Measurements from ENCODE around the gene IRAK1. TPM values are rescaled to one million over a fixed set of nuclear protein-coding genes. Genes with fewer than 3 reads are reported as not detected.

Gene IRAK1
- total RNA-seq, 2 experiments from 2014 or later: 107 to 112 TPM

- ChIA-PET POLR2A (no interaction called here), CTCF (interaction anchor here (2.9 kb wide), 1 partner anchor 10 kb away, joined by 15 read pairs; no protein-coding TSS in a partner anchor)
- Mint-ChIP-seq H3K27ac (no peak overlapping the region), H3K4me3 (no peak overlapping the region), H3K27me3 (no peaks in the 10 kb centered on the region), H3K4me1 (peaks cover 26% of the 10 kb centered on the region), H3K36me3 (ENCODE audit: low read depth) (peaks cover 3% of the 10 kb centered on the region), H3K9me3 (no peaks in the 10 kb centered on the region)
- DNase-seq: no peak
These were observed 4.6 kb upstream of the IRAK1 start for GRCh38 chrX:154024271-154024670.

- Mint-ChIP-seq H3K27ac (peak overlapping the region; percentile 58), H3K36me3 (ENCODE audit: low read depth) (peaks cover 8% of the 10 kb centered on the region), H3K4me1 (peaks cover 20% of the 10 kb centered on the region), H3K27me3 (no peaks in the 10 kb centered on the region), H3K4me3 (no peak overlapping the region), H3K9me3 (no peaks in the 10 kb centered on the region)
- ChIA-PET POLR2A (no interaction called here), CTCF (no interaction called here)
- DNase-seq: no peak
These were observed 3.7 kb upstream of the IRAK1 start for GRCh38 chrX:154023276-154024000.

GRCh38 chrX:154022108-154022507 is 2.4 kb upstream of the IRAK1 start:
- Mint-ChIP-seq H3K4me1 (peaks cover 17% of the 10 kb centered on the region), H3K27ac (no peak overlapping the region)
- CTCF ChIA-PET: interaction anchor here (1.5 to 2.1 kb wide), 2 partner anchors 9 to 101 kb away, joined by 4 to 6 read pairs; no protein-coding TSS in a partner anchor

GRCh38 chrX:154021131-154021611 is 1.5 kb upstream of the IRAK1 start:
- CTCF ChIA-PET: interaction anchor here (1.5 to 2.1 kb wide), 3 partner anchors 8 to 100 kb away, joined by 4 to 6 read pairs (median 4); no protein-coding TSS in a partner anchor
- Mint-ChIP-seq H3K4me1 (peaks cover 17% of the 10 kb centered on the region), H3K9me3 (no peaks in the 10 kb centered on the region), H3K36me3 (ENCODE audit: low read depth) (peaks cover 11% of the 10 kb centered on the region), H3K27ac (no peak overlapping the region), H3K4me3 (no peak overlapping the region), H3K27me3 (no peaks in the 10 kb centered on the region)
- POLR2A ChIA-PET: no interaction called here
- DNase-seq: no peak

More at GRCh38 chrX:154022108-154022507, 2.4 kb upstream of the IRAK1 start:
- Mint-ChIP-seq H3K4me3 (no peak overlapping the region), H3K36me3 (ENCODE audit: low read depth) (peaks cover 11% of the 10 kb centered on the region), H3K27me3 (no peaks in the 10 kb centered on the region), H3K9me3 (no peaks in the 10 kb centered on the region)
- POLR2A ChIA-PET: no interaction called here
- no peak for DNase-seq

- ChIA-PET POLR2A (interaction anchor here (0.6 kb wide), 1 partner anchor 210 kb away, joined by 3 read pairs; no protein-coding TSS in a partner anchor), CTCF (interaction anchor here (0.7 to 2.1 kb wide), 7 partner anchors 7 to 353 kb away, joined by 3 to 8 read pairs (median 4); no protein-coding TSS in a partner anchor)
- Mint-ChIP-seq H3K4me1 (peaks cover 20% of the 10 kb centered on the region), H3K36me3 (ENCODE audit: low read depth) (peaks cover 15% of the 10 kb centered on the region), H3K9me3 (no peaks in the 10 kb centered on the region), H3K27ac (peak overlapping the region; percentile 89), H3K4me3 (peak overlapping the region; percentile 84), H3K27me3 (no peaks in the 10 kb centered on the region)
- no peak for DNase-seq
These were observed 924 bp upstream of the IRAK1 start for GRCh38 chrX:154020536-154021115.

- ChIA-PET POLR2A (no interaction called here), CTCF (interaction anchor here (1.0 to 1.6 kb wide), 6 partner anchors 8 to 48 kb away, joined by 3 to 8 read pairs (median 4); partner anchors contain the start of gene HCFC1)
- Mint-ChIP-seq H3K4me1 (peaks cover 27% of the 10 kb centered on the region), H3K36me3 (ENCODE audit: low read depth) (peaks cover 18% of the 10 kb centered on the region), H3K9me3 (no peaks in the 10 kb centered on the region), H3K27ac (peak overlapping the region; percentile 90), H3K4me3 (peak overlapping the region; percentile 86), H3K27me3 (no peaks in the 10 kb centered on the region)
- peak; percentile 16 for DNase-seq
These were observed 561 bp downstream of the IRAK1 start for GRCh38 chrX:154019061-154019621.

GRCh38 chrX:154018518-154019060 is 1.1 kb downstream of the IRAK1 start:
- H3K36me3 Mint-ChIP-seq (ENCODE audit: low read depth): peaks cover 20% of the 10 kb centered on the region
- H3K4me1 Mint-ChIP-seq: peaks cover 29% of the 10 kb centered on the region
- peak overlapping the region; percentile 86 for H3K4me3 Mint-ChIP-seq
- peak overlapping the region; percentile 90 for H3K27ac Mint-ChIP-seq
- POLR2A ChIA-PET: no interaction called here
- no peaks in the 10 kb centered on the region for H3K9me3 Mint-ChIP-seq
- no peak for DNase-seq
- H3K27me3 Mint-ChIP-seq: no peaks in the 10 kb centered on the region
- CTCF ChIA-PET: interaction anchor here (1.0 to 1.4 kb wide), 4 partner anchors 8 to 47 kb away, joined by 3 to 4 read pairs (median 3); partner anchors contain the start of gene HCFC1

- CTCF ChIA-PET: interaction anchor here (1.0 to 1.4 kb wide), 5 partner anchors 9 to 47 kb away, joined by 3 to 4 read pairs (median 3); partner anchors contain the start of gene HCFC1
These were observed 1.8 kb downstream of the IRAK1 start for GRCh38 chrX:154017766-154018517.

GRCh38 chrX:154016366-154017076 is 3.2 kb downstream of the IRAK1 start:
- Mint-ChIP-seq H3K4me1 (peaks cover 29% of the 10 kb centered on the region), H3K36me3 (ENCODE audit: low read depth) (peaks cover 23% of the 10 kb centered on the region), H3K4me3 (no peak overlapping the region), H3K27me3 (no peaks in the 10 kb centered on the region), H3K27ac (no peak overlapping the region), H3K9me3 (no peaks in the 10 kb centered on the region)
- POLR2A ChIA-PET: no interaction called here
- CTCF ChIA-PET: interaction anchor here (1.0 kb wide), 1 partner anchor 15 kb away, joined by 3 read pairs; no protein-coding TSS in a partner anchor
- no peak for DNase-seq

More at GRCh38 chrX:154017766-154018517, 1.8 kb downstream of the IRAK1 start:
- no peaks in the 10 kb centered on the region for H3K27me3 Mint-ChIP-seq
- peaks cover 28% of the 10 kb centered on the region for H3K4me1 Mint-ChIP-seq
- H3K27ac Mint-ChIP-seq: peak overlapping the region; percentile 90
- H3K36me3 Mint-ChIP-seq (ENCODE audit: low read depth): peaks cover 18% of the 10 kb centered on the region
- POLR2A ChIA-PET: interaction anchor here (0.6 kb wide), 1 partner anchor 15 kb away, joined by 5 read pairs; no protein-coding TSS in a partner anchor
- no peak for DNase-seq
- peak overlapping the region; percentile 86 for H3K4me3 Mint-ChIP-seq
- no peaks in the 10 kb centered on the region for H3K9me3 Mint-ChIP-seq

GRCh38 chrX:154015581-154016264 is 4.0 kb downstream of the IRAK1 start:
- Mint-ChIP-seq H3K4me1 (peaks cover 22% of the 10 kb centered on the region), H3K9me3 (no peaks in the 10 kb centered on the region), H3K36me3 (ENCODE audit: low read depth) (peaks cover 25% of the 10 kb centered on the region), H3K27me3 (no peaks in the 10 kb centered on the region), H3K27ac (peak overlapping the region; percentile 80), H3K4me3 (no peak overlapping the region)
- ChIA-PET CTCF (interaction anchor here (0.5 kb wide), 1 partner anchor 35 kb away, joined by 7 read pairs; no protein-coding TSS in a partner anchor), POLR2A (no interaction called here)
- no peak for DNase-seq
